Activated CD4-positive, alpha-beta T cell treated with anti-CD3 and anti-CD28 coated beads for 36 hours (primary cell): ENCODE results near the gene ARHGAP19. TPM values are rescaled to one million over a fixed set of nuclear protein-coding genes. Genes with fewer than 3 reads are reported as not detected.
A peak's percentile ranks its signal among the peaks of the same experiment; 100 is the strongest.

Experiments used
- ATAC-seq: fragments of 200-7000 bp; cut with Tn5 transposase; one replicate; pipeline ENCODE4 v1.10.0; 2021; ENCODE audit warnings: mild to moderate bottlenecking, moderate library complexity
- CTCF ChIA-PET: fragments of 350-600 bp; sonication (Branson Sonifier 250); formaldehyde crosslinking; loops from one replicate; lab custom pipeline; 2021; ENCODE audit warnings: antibody characterized with exemption; lab: Charles Lee
- POLR2A ChIA-PET: fragments of 350-600 bp; sonication (Branson Sonifier 250); formaldehyde crosslinking; loops from one replicate; lab custom pipeline; 2021; ENCODE audit warnings: antibody characterized with exemption, inconsistent platforms; lab: Charles Lee
- DNase-seq: peaks from one replicate; pipeline ENCODE4 v3.0.0-alpha.2; 2020
- H3K27ac Mint-ChIP-seq: one replicate; pipeline ENCODE4 v1.8.0; 2021; ENCODE audit warnings: mixed read lengths
- H3K27me3 Mint-ChIP-seq: one replicate; pipeline ENCODE4 v1.8.0; 2021; ENCODE audit warnings: mixed read lengths
- H3K36me3 Mint-ChIP-seq: one replicate; pipeline ENCODE4 v1.8.0; 2021; ENCODE audit warnings: low read depth, mixed read lengths
- H3K4me1 Mint-ChIP-seq: one replicate; pipeline ENCODE4 v1.8.0; 2021; ENCODE audit warnings: mixed read lengths
- H3K4me3 Mint-ChIP-seq: one replicate; pipeline ENCODE4 v1.8.0; 2021; ENCODE audit warnings: mild to moderate bottlenecking, moderate library complexity, mixed read lengths
- H3K9me3 Mint-ChIP-seq: one replicate; pipeline ENCODE4 v1.8.0; 2021; ENCODE audit warnings: low read depth, mixed read lengths
- intact Hi-C, 2 experiments: fragments of 100-400 bp; cut with DNase I in 1 of 2; cut with micrococcal nuclease in 1 of 2; formaldehyde crosslinking; loops; one replicate each; pipeline versions ENCODE4 v1.14.2 to v1.15.1; 2022 to 2024; cut with DNase I, micrococcal nuclease
- total RNA-seq, 2 experiments: library from RNA; stranded (reverse); gene quantifications; one replicate each; pipeline ENCODE4 v1.2.3, GENCODE V29; 2021

Gene ARHGAP19
- total RNA-seq, 2 experiments from 2014 or later = 55.9 to 70.2 TPM

GRCh38 chr10:97210543-97210960, 81.9 kb downstream of the ARHGAP19 start:
- H3K4me3 Mint-ChIP-seq = no peak overlapping the region
- intact Hi-C loops = loop anchor here (1.0 to 10.0 kb wide), 4 partner anchors 137 to 446 kb away; no protein-coding TSS in a partner anchor
- H3K27me3 Mint-ChIP-seq = no peaks in the 10 kb centered on the region
- ATAC-seq (peak; percentile 77), DNase-seq (peak; percentile 82)
- CTCF ChIA-PET = interaction anchor here (0.5 to 10.0 kb wide), 57 partner anchors 10 to 814 kb away, joined by 3 to 169 read pairs (median 4); no protein-coding TSS in a partner anchor
- H3K27ac Mint-ChIP-seq = no peak overlapping the region
- no peaks in the 10 kb centered on the region for H3K36me3 Mint-ChIP-seq
- H3K4me1 Mint-ChIP-seq = no peaks in the 10 kb centered on the region
- no peaks in the 10 kb centered on the region for H3K9me3 Mint-ChIP-seq
- POLR2A ChIA-PET = interaction anchor here (0.9 kb wide), 1 partner anchor 138 kb away, joined by 3 read pairs; no protein-coding TSS in a partner anchor

- ChIA-PET POLR2A (interaction anchor here (0.7 kb wide), 1 partner anchor 327 kb away, joined by 4 read pairs; no protein-coding TSS in a partner anchor), CTCF (interaction anchor here (0.6 to 10.0 kb wide), 9 partner anchors 10 to 171 kb away, joined by 3 to 169 read pairs (median 27); no protein-coding TSS in a partner anchor)
- Mint-ChIP-seq H3K9me3 (no peaks in the 10 kb centered on the region), H3K4me3 (no peak overlapping the region), H3K36me3 (no peaks in the 10 kb centered on the region), H3K4me1 (no peaks in the 10 kb centered on the region), H3K27me3 (no peaks in the 10 kb centered on the region), H3K27ac (no peak overlapping the region)
- intact Hi-C loops = no loop called here
- ATAC-seq (no peak), DNase-seq (no peak)
Observed at GRCh38 chr10:97207756-97208346, 84.6 kb downstream of the ARHGAP19 start.

- Mint-ChIP-seq H3K9me3 (no peaks in the 10 kb centered on the region), H3K36me3 (no peaks in the 10 kb centered on the region), H3K4me3 (no peak overlapping the region), H3K27ac (no peak overlapping the region), H3K27me3 (no peaks in the 10 kb centered on the region), H3K4me1 (no peaks in the 10 kb centered on the region)
- ChIA-PET POLR2A (no interaction called here), CTCF (interaction anchor here (1.0 to 10.0 kb wide), 4 partner anchors 12 to 170 kb away, joined by 4 to 169 read pairs (median 56); no protein-coding TSS in a partner anchor)
- ATAC-seq = no peak
- intact Hi-C loops = no loop called here
- no peak for DNase-seq
Observed at GRCh38 chr10:97207131-97207530, 85.3 kb downstream of the ARHGAP19 start.

GRCh38 chr10:97204826-97205679, 87.4 kb downstream of the ARHGAP19 start:
- no peak for ATAC-seq
- ChIA-PET POLR2A (no interaction called here), CTCF (interaction anchor here (0.6 to 7.7 kb wide), 8 partner anchors 10 to 810 kb away, joined by 3 to 106 read pairs (median 6); no protein-coding TSS in a partner anchor)
- Mint-ChIP-seq H3K36me3 (no peaks in the 10 kb centered on the region), H3K27ac (no peak overlapping the region), H3K4me3 (no peak overlapping the region), H3K9me3 (no peaks in the 10 kb centered on the region), H3K27me3 (no peaks in the 10 kb centered on the region), H3K4me1 (no peaks in the 10 kb centered on the region)
- DNase-seq = no peak
- intact Hi-C loops = no loop called here

GRCh38 chr10:97203220-97203619, 89.2 kb downstream of the ARHGAP19 start:
- no peak overlapping the region for H3K27ac Mint-ChIP-seq
- POLR2A ChIA-PET = no interaction called here
- intact Hi-C loops = no loop called here
- H3K36me3 Mint-ChIP-seq = no peaks in the 10 kb centered on the region
- H3K4me3 Mint-ChIP-seq = no peak overlapping the region
- H3K4me1 Mint-ChIP-seq = no peaks in the 10 kb centered on the region
- CTCF ChIA-PET = interaction anchor here (1.0 to 3.6 kb wide), 6 partner anchors 14 to 150 kb away, joined by 3 to 18 read pairs (median 4); no protein-coding TSS in a partner anchor
- no peak for DNase-seq
- H3K27me3 Mint-ChIP-seq = no peaks in the 10 kb centered on the region
- H3K9me3 Mint-ChIP-seq = no peaks in the 10 kb centered on the region
- ATAC-seq = no peak

GRCh38 chr10:97200616-97201015, 91.8 kb downstream of the ARHGAP19 start:
- Mint-ChIP-seq H3K36me3 (no peaks in the 10 kb centered on the region), H3K9me3 (no peaks in the 10 kb centered on the region), H3K4me3 (no peak overlapping the region), H3K27ac (no peak overlapping the region), H3K27me3 (peaks cover 2% of the 10 kb centered on the region), H3K4me1 (peaks cover 3% of the 10 kb centered on the region)
- intact Hi-C loops = no loop called here
- no peak for DNase-seq
- POLR2A ChIA-PET = no interaction called here
- ATAC-seq = no peak
- CTCF ChIA-PET = interaction anchor here (2.5 kb wide), 1 partner anchor 10 kb away, joined by 20 read pairs; no protein-coding TSS in a partner anchor

GRCh38 chr10:97199152-97199551, 93.3 kb downstream of the ARHGAP19 start:
- intact Hi-C loops = no loop called here
- no peak overlapping the region for H3K4me3 Mint-ChIP-seq
- ChIA-PET POLR2A (no interaction called here), CTCF (interaction anchor here (1.1 to 8.3 kb wide), 4 partner anchors 9 to 126 kb away, joined by 3 to 106 read pairs (median 18); no protein-coding TSS in a partner anchor)
- ATAC-seq (no peak), DNase-seq (no peak)
- no peaks in the 10 kb centered on the region for H3K9me3 Mint-ChIP-seq
- peaks cover 4% of the 10 kb centered on the region for H3K4me1 Mint-ChIP-seq
- H3K36me3 Mint-ChIP-seq = no peaks in the 10 kb centered on the region
- H3K27ac Mint-ChIP-seq = no peak overlapping the region
- peaks cover 8% of the 10 kb centered on the region for H3K27me3 Mint-ChIP-seq

GRCh38 chr10:97197030-97197500, 95.4 kb downstream of the ARHGAP19 start:
- intact Hi-C loops = no loop called here
- ChIA-PET CTCF (interaction anchor here (0.6 to 8.3 kb wide), 29 partner anchors 12 to 442 kb away, joined by 3 to 106 read pairs (median 4); partner anchors contain the start of gene SLIT1), POLR2A (interaction anchor here (0.6 kb wide), 1 partner anchor 218 kb away, joined by 4 read pairs; no protein-coding TSS in a partner anchor)
- H3K27me3 Mint-ChIP-seq = peaks cover 11% of the 10 kb centered on the region
- H3K36me3 Mint-ChIP-seq = no peaks in the 10 kb centered on the region
- H3K27ac Mint-ChIP-seq = no peak overlapping the region
- no peak for ATAC-seq
- H3K4me3 Mint-ChIP-seq = no peak overlapping the region
- DNase-seq = no peak
- no peaks in the 10 kb centered on the region for H3K9me3 Mint-ChIP-seq
- H3K4me1 Mint-ChIP-seq = peaks cover 4% of the 10 kb centered on the region

- peak overlapping the region; percentile 62 for H3K4me3 Mint-ChIP-seq
- ATAC-seq = peak; percentile 93
Observed at GRCh38 chr10:97196223-97197029, 96.0 kb downstream of the ARHGAP19 start.

GRCh38 chr10:97195706-97196222, 96.7 kb downstream of the ARHGAP19 start:
- Mint-ChIP-seq H3K9me3 (no peaks in the 10 kb centered on the region), H3K4me1 (peaks cover 4% of the 10 kb centered on the region), H3K36me3 (no peaks in the 10 kb centered on the region), H3K27me3 (peaks cover 11% of the 10 kb centered on the region), H3K4me3 (peak overlapping the region; percentile 48), H3K27ac (no peak overlapping the region)
- no peak for ATAC-seq
- ChIA-PET POLR2A (no interaction called here), CTCF (interaction anchor here (0.6 to 8.3 kb wide), 13 partner anchors 11 to 158 kb away, joined by 3 to 106 read pairs (median 4); partner anchors contain the start of gene SLIT1)
- no peak for DNase-seq
- intact Hi-C loops = loop anchor here in 1 of 2 experiments (1.0 kb wide), 2 partner anchors 39 to 122 kb away; no protein-coding TSS in a partner anchor

More at GRCh38 chr10:97196223-97197029, 96.0 kb downstream of the ARHGAP19 start:
- ChIA-PET CTCF (interaction anchor here (0.6 to 8.3 kb wide), 31 partner anchors 12 to 748 kb away, joined by 3 to 106 read pairs (median 4); partner anchors contain the start of gene SLIT1), POLR2A (interaction anchor here (0.6 kb wide), 1 partner anchor 218 kb away, joined by 4 read pairs; no protein-coding TSS in a partner anchor)
- Mint-ChIP-seq H3K9me3 (no peaks in the 10 kb centered on the region), H3K4me1 (peaks cover 4% of the 10 kb centered on the region), H3K27ac (no peak overlapping the region), H3K36me3 (no peaks in the 10 kb centered on the region), H3K27me3 (peaks cover 11% of the 10 kb centered on the region)
- intact Hi-C loops = loop anchor here in 1 of 2 experiments (1.0 kb wide), 2 partner anchors 38 to 123 kb away; no protein-coding TSS in a partner anchor
- peak; percentile 77 for DNase-seq
